Smooth muscle cell (in vitro differentiated cells): ENCODE measurements around the gene MRGPRX3. TPM values are rescaled to one million over a fixed set of nuclear protein-coding genes. Genes with fewer than 3 reads are reported as not detected.

Experiments
- DNase-seq: peaks from one replicate; lab custom pipeline; 2025; ENCODE audit not compliant: unreplicated experiment; lab: John Stamatoyannopoulos, UW
- H2AFZ ChIP-seq: fragments of 200-600 bp; sonication (generic); 2 replicates; pipeline ENCODE4 v1.6.0; 2016; ENCODE audit warnings: antibody characterized with exemption, low read depth, mild to moderate bottlenecking
- H3F3A ChIP-seq: fragments of 200-600 bp; sonication (generic); 2 replicates; pipeline ENCODE4 v1.6.0; 2017; ENCODE audit warnings: antibody characterized with exemption, low read depth
- H3K27ac ChIP-seq: fragments of 200-600 bp; sonication (generic); 2 replicates; pipeline ENCODE4 v1.5.1; 2016; ENCODE audit warnings: low read depth, mild to moderate bottlenecking
- H3K27me3 ChIP-seq: fragments of 200-600 bp; sonication (generic); 2 replicates; pipeline ENCODE4 v1.6.1; 2016; ENCODE audit warnings: low read depth, mild to moderate bottlenecking
- H3K36me3 ChIP-seq: fragments of 200-600 bp; sonication (generic); 2 replicates; pipeline ENCODE4 v1.5.1; 2016; ENCODE audit warnings: low read depth
- H3K4me1 ChIP-seq: fragments of 200-600 bp; sonication (generic); 2 replicates; pipeline ENCODE4 v1.5.1; 2016; ENCODE audit warnings: low read depth
- H3K4me2 ChIP-seq: fragments of 200-600 bp; sonication (generic); 2 replicates; pipeline ENCODE4 v1.6.0; 2016; ENCODE audit warnings: mild to moderate bottlenecking
- H3K4me3 ChIP-seq: fragments of 200-600 bp; sonication (generic); 2 replicates; pipeline ENCODE4 v1.5.1; 2016; ENCODE audit warnings: mild to moderate bottlenecking
- H3K79me2 ChIP-seq: fragments of 200-600 bp; sonication (generic); 2 replicates; pipeline ENCODE4 v1.6.0; 2016; ENCODE audit warnings: low read depth, mild to moderate bottlenecking
- H3K9ac ChIP-seq: fragments of 200-600 bp; sonication (generic); 2 replicates; pipeline ENCODE4 v1.6.0; 2016; ENCODE audit warnings: low read depth
- H3K9me3 ChIP-seq: fragments of 200-600 bp; sonication (generic); replicated peaks from 2 replicates; pipeline ENCODE4 v1.5.1; 2016; ENCODE audit warnings: low read depth
- H4K20me1 ChIP-seq: fragments of 200-600 bp; sonication (generic); 2 replicates; pipeline ENCODE4 v1.6.0; 2016; ENCODE audit warnings: low read depth
- WGBS: methylation state at CpG from one replicate; pipeline ENCODE4 v1.1.7; 2016; ENCODE audit warnings: low lambda C conversion rate; 5-methylcytosine and 5-hydroxymethylcytosine counted together
- polyA plus RNA-seq: library from polyadenylated mRNA; unstranded; fragments of >200 nt; fragmentation: Nextera tagmentation; extraction: Ambion mirVana; gene quantifications from 2 replicates; pipeline ENCODE4 v1.2.1, GENCODE V29; 2016
- small RNA-seq: library from RNA; depleted of rRNA; stranded (forward); fragments of <200 nt; gene quantifications from one replicate; pipeline ENCODE3, GENCODE V24; 2014
- total RNA-seq: library from RNA; depleted of rRNA; stranded (reverse); fragments of >200 nt; gene quantifications from 2 replicates; pipeline ENCODE4 v1.2.3, GENCODE V29; 2014
- TF ChIP-seq, protein P1 (sequence below): fragments of 200-600 bp; sonication (generic); IDR thresholded peaks from 2 replicates; pipeline ENCODE4 v1.5.1; 2017; ENCODE audit warnings: borderline replicate concordance, mild to moderate bottlenecking, antibody characterized with exemption; ENCODE audit not compliant: insufficient read depth, poor library complexity, severe bottlenecking

MRGPRX3 gene
- total and polyA plus RNA-seq, 2 experiments from 2014 or later, result not detected

GRCh38 chr11:18172666-18173065, 40.3 kb downstream of the MRGPRX3 start, which contains the start of gene MRGPRX4:
TSS of gene MRGPRX4 (plus strand) at chr11:18172837. CDS start at chr11:18173257, 420 bp downstream.
- no peak within 1 kb of the TSS for H3K4me2 ChIP-seq
- TF ChIP-seq, protein P1, sequence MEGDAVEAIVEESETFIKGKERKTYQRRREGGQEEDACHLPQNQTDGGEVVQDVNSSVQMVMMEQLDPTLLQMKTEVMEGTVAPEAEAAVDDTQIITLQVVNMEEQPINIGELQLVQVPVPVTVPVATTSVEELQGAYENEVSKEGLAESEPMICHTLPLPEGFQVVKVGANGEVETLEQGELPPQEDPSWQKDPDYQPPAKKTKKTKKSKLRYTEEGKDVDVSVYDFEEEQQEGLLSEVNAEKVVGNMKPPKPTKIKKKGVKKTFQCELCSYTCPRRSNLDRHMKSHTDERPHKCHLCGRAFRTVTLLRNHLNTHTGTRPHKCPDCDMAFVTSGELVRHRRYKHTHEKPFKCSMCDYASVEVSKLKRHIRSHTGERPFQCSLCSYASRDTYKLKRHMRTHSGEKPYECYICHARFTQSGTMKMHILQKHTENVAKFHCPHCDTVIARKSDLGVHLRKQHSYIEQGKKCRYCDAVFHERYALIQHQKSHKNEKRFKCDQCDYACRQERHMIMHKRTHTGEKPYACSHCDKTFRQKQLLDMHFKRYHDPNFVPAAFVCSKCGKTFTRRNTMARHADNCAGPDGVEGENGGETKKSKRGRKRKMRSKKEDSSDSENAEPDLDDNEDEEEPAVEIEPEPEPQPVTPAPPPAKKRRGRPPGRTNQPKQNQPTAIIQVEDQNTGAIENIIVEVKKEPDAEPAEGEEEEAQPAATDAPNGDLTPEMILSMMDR, result no peak
- no peaks in the 10 kb centered on the region for H3K36me3 ChIP-seq
- H3K27me3 ChIP-seq, result peaks cover 20% of the 10 kb centered on the region
- no peaks in the 10 kb centered on the region for H3F3A ChIP-seq
- WGBS, result 82% methylated on average over 3 of the region's 3 CpGs
- DNase-seq, result no peak
- no peaks in the 10 kb centered on the region for H4K20me1 ChIP-seq
- no peak within 1 kb of the TSS for H2AFZ ChIP-seq
- H3K27ac ChIP-seq, result no peak within 1 kb of the TSS
- no peaks in the 10 kb centered on the region for H3K9me3 ChIP-seq
- no peaks in the 10 kb centered on the region for H3K79me2 ChIP-seq
- no peak within 1 kb of the TSS for H3K4me3 ChIP-seq
- H3K9ac ChIP-seq, result no peak within 1 kb of the TSS
- H3K4me1 ChIP-seq, result no peaks in the 10 kb centered on the region

GRCh38 chr11:18173225-18173866, 41.0 kb downstream of the MRGPRX3 start:
- no peaks in the 10 kb centered on the region for H3K4me1 ChIP-seq
- TF ChIP-seq, protein P1, result no peak
- no peak overlapping the region for H3K9ac ChIP-seq
- no peaks in the 10 kb centered on the region for H3K36me3 ChIP-seq
- no peak overlapping the region for H3K27ac ChIP-seq
- H3K9me3 ChIP-seq, result no peaks in the 10 kb centered on the region
- no peak overlapping the region for H2AFZ ChIP-seq
- H3K4me2 ChIP-seq, result no peak overlapping the region
- H4K20me1 ChIP-seq, result no peaks in the 10 kb centered on the region
- H3K4me3 ChIP-seq, result no peak overlapping the region
- no peaks in the 10 kb centered on the region for H3F3A ChIP-seq
- WGBS, result 91% methylated on average over 28 of the region's 28 CpGs
- peaks cover 16% of the 10 kb centered on the region for H3K27me3 ChIP-seq
- H3K79me2 ChIP-seq, result no peaks in the 10 kb centered on the region
- no peak for DNase-seq

Small RNAs within 50 kb of the gene (small RNA-seq; reads per million reads assigned to genes)
- not detected for gene HIGD1AP5

Other genes with a start within 250 kb of the MRGPRX3 start
- 4.9 and 8.1 TPM in 2 replicates for gene SERGEF, start 119.5 kb upstream of the MRGPRX3 start, total RNA-seq
- gene SERGEF, start 119.5 kb upstream of the MRGPRX3 start, polyA plus RNA-seq, result 7.4 and 9.8 TPM in 2 replicates
- gene TPH1, start 86.3 kb upstream of the MRGPRX3 start, total RNA-seq, result 0.09 TPM in 1 of 2 replicates, not detected in the other
- gene TPH1, start 86.3 kb upstream of the MRGPRX3 start, polyA plus RNA-seq, result not detected in 2 replicates
- 20.0 and 22.2 TPM in 2 replicates for gene SAAL1, start 26.5 kb upstream of the MRGPRX3 start, total RNA-seq
- gene SAAL1, start 26.5 kb upstream of the MRGPRX3 start, polyA plus RNA-seq, result 19.4 and 19.9 TPM in 2 replicates
- not detected in 2 replicates for gene MRGPRX4, start 40.3 kb downstream of the MRGPRX3 start, total RNA-seq
- gene MRGPRX4, start 40.3 kb downstream of the MRGPRX3 start, polyA plus RNA-seq, result not detected in 2 replicates
- not detected in 2 replicates for gene SAA4, start 104.2 kb downstream of the MRGPRX3 start, total RNA-seq
- gene SAA4, start 104.2 kb downstream of the MRGPRX3 start, polyA plus RNA-seq, result not detected in 2 replicates
- gene SAA2, start 116.1 kb downstream of the MRGPRX3 start, total RNA-seq, result not detected in 2 replicates
- gene SAA2, start 116.1 kb downstream of the MRGPRX3 start, polyA plus RNA-seq, result not detected in 2 replicates
- not detected in 2 replicates for gene SAA1, start 133.7 kb downstream of the MRGPRX3 start, total RNA-seq
- gene SAA1, start 133.7 kb downstream of the MRGPRX3 start, polyA plus RNA-seq, result 1.2 and 1.4 TPM in 2 replicates
- 13.1 and 20.2 TPM in 2 replicates for gene HPS5, start 189.6 kb downstream of the MRGPRX3 start, total RNA-seq
- gene HPS5, start 189.6 kb downstream of the MRGPRX3 start, polyA plus RNA-seq, result 5.5 and 7.4 TPM in 2 replicates
- gene GTF2H1, start 190.0 kb downstream of the MRGPRX3 start, total RNA-seq, result 47.2 and 47.8 TPM in 2 replicates
- gene GTF2H1, start 190.0 kb downstream of the MRGPRX3 start, polyA plus RNA-seq, result 22.0 and 28.3 TPM in 2 replicates